Thoracic aorta (tissue), 2 donors: ENCODE measurements around the gene APOC4. TPM values are rescaled to one million over a fixed set of nuclear protein-coding genes. Genes with fewer than 3 reads are reported as not detected.

Source experiments
- ATAC-seq: fragments of 150-250 bp; one replicate; pipeline ENCODE4 v1.8.0; 2017; ENCODE audit warnings: low read depth; ENCODE audit not compliant: insufficient number of reproducible peaks, low FRiP score
- DNase-seq: peaks from one replicate; pipeline ENCODE4 v3.0.0-alpha.2; 2020; ENCODE audit warnings: low spot score
- H3K27ac ChIP-seq, 2 donors: fragments of 200-600 bp; sonication (generic); 1 replicate in 1 of 2; 2 replicates in 1 of 2; pipeline ENCODE4 v1.5.1; 2016; ENCODE audit warnings: mild to moderate bottlenecking in 2 of 2, moderate library complexity in 2 of 2
- H3K27me3 ChIP-seq: fragments of 200-600 bp; sonication (generic); replicated peaks from 2 replicates; pipeline ENCODE4 v1.6.0; 2016; ENCODE audit warnings: mild to moderate bottlenecking; ENCODE audit not compliant: insufficient read depth
- H3K36me3 ChIP-seq: fragments of 200-600 bp; sonication (generic); one replicate; pipeline ENCODE4 v1.5.1; 2016
- H3K4me1 ChIP-seq, 2 donors: fragments of 200-600 bp; sonication (generic); 1 replicate in 1 of 2; 2 replicates in 1 of 2; pipeline versions ENCODE4 v1.5.1 to v1.6.0; 2016; ENCODE audit warnings: low read depth in 2 of 2, mild to moderate bottlenecking in 1 of 2; ENCODE audit not compliant: control insufficient read depth in 1 of 2
- H3K4me3 ChIP-seq: fragments of 200-600 bp; sonication (generic); 2 replicates; pipeline ENCODE4 v1.5.1; 2016; ENCODE audit warnings: mild to moderate bottlenecking
- H3K9me3 ChIP-seq: fragments of 200-600 bp; sonication (generic); 2 replicates; pipeline ENCODE4 v1.5.1; 2016
- total RNA-seq, 2 donors: library from RNA; depleted of rRNA; stranded (reverse); fragments of >200 nt; gene quantifications; one replicate each; pipeline versions ENCODE4 v1.1.0 to v1.2.3, GENCODE V29; 2016
- TF ChIP-seq, protein P1 (sequence below): fragments of 200-600 bp; sonication (generic); IDR thresholded peaks from one replicate; pipeline ENCODE4 v1.5.1; 2019; ENCODE audit warnings: antibody characterized with exemption

The APOC4 gene
- total RNA-seq, 2 donors from 2014 or later = not detected

DNA sequence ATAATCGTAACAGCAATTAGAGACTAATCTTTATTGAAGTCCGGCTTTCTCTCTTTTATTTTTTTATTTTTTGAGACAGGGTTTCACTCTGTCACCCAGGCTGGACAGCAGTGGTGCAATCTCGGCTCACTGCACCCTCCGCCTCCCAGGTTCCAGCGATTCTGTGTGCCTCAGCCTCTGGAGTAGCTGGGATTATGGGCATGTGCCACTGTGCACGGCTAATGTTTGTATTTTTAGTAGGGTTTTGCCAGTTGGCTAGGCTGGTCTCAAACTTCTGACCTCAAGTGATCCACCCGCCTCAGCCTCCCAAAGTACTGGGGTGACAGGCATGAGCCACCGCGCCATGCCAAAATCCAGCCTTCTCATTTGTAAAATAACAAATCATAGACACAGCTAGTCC is 7.5 kb downstream of the APOC4 start:
- TF ChIP-seq, protein P1, sequence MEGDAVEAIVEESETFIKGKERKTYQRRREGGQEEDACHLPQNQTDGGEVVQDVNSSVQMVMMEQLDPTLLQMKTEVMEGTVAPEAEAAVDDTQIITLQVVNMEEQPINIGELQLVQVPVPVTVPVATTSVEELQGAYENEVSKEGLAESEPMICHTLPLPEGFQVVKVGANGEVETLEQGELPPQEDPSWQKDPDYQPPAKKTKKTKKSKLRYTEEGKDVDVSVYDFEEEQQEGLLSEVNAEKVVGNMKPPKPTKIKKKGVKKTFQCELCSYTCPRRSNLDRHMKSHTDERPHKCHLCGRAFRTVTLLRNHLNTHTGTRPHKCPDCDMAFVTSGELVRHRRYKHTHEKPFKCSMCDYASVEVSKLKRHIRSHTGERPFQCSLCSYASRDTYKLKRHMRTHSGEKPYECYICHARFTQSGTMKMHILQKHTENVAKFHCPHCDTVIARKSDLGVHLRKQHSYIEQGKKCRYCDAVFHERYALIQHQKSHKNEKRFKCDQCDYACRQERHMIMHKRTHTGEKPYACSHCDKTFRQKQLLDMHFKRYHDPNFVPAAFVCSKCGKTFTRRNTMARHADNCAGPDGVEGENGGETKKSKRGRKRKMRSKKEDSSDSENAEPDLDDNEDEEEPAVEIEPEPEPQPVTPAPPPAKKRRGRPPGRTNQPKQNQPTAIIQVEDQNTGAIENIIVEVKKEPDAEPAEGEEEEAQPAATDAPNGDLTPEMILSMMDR = no peak
- H3K4me3 ChIP-seq = no peak overlapping the region
- peaks cover 3% of the 10 kb centered on the region for H3K36me3 ChIP-seq
- H3K4me1 ChIP-seq = peaks cover 0 to 21% of the 10 kb centered on the region in 2 donors
- no peaks in the 10 kb centered on the region for H3K9me3 ChIP-seq
- H3K27ac ChIP-seq = no peak overlapping the region
- DNase-seq = no peak
- no peaks in the 10 kb centered on the region for H3K27me3 ChIP-seq
- no peak for ATAC-seq

DNA sequence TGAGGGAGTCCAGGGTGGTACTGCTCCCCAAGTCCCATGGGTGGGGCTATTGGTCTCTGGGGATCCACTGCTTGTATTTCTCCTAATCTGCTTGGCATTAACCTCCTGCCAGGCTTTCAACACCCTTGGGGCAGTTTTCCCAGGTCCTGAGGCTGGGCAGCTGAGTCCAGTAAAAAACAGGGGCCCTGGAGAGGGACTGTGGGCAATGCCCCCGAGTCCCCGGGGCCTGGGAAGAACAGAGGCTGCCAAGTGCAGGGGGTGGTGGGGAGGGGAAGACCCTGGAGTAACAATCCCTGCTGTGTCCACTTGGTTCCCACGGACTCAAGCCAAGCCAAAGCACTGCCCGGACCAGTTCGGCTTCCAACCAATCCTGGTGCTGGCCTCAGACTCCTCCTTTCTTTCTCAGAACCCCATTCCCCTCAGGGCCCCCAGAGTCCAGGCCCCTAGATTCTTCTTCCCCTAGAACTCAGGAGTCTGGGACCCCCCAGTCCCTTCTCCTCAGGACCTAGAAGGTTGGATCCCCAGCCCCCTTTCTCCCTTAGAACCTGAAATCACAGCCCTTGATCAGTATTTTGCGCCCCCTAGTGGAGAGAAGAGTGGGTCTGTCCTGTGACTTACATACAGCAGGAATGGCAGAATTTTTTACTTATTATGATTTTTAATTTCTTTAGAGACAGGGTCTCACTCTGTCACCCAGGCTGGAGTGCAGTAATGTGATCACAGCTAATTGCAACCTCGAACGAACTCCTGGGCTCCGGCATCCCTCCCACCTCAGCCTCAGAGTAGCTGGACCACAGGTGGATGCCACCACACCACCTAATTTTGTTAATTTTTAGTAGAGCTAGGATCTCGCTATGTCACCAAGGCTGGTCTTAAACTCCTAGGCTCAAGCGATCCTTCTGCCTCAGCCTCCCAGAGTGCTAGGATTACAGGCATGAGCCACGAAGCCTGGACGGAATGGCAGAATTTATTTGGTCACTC is 9.4 kb downstream of the APOC4 start:
- H3K4me3 ChIP-seq = peak overlapping the region; percentile 43
- no peaks in the 10 kb centered on the region for H3K27me3 ChIP-seq
- DNase-seq (peak; percentile 20), ATAC-seq (no peak)
- H3K27ac ChIP-seq = peak overlapping the region in 1 of 2 donors; percentile 6
- peaks cover 3% of the 10 kb centered on the region for H3K36me3 ChIP-seq
- no peaks in the 10 kb centered on the region for H3K9me3 ChIP-seq
- TF ChIP-seq, protein P1 = peak; percentile 89
- peaks cover 7 to 29% of the 10 kb centered on the region in 2 donors for H3K4me1 ChIP-seq

DNA sequence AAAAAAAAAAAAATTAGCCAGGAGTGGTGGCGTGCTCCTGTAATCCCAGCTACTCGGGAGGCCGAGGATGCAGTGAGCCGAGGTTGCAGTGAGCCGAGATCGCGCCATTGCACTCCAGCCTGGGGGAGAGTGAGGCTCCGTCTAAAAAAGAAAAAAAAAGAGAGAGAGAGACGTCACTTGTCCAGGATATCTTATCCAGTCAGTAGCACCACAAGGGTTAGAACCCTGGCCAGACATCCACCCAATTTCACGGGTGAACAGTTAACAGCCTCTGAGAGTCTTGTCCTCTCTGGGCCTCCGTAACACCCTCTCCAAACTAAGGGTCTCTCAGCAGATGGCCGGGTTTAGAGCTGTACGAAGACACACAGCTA is 12.2 kb downstream of the APOC4 start:
- Histone ChIP-seq H3K9me3 (no peaks in the 10 kb centered on the region), H3K27me3 (no peaks in the 10 kb centered on the region), H3K4me1 (peaks cover 12 to 44% of the 10 kb centered on the region in 2 donors), H3K27ac (peak overlapping the region; percentile 86 to 89), H3K4me3 (peak overlapping the region; percentile 99), H3K36me3 (peaks cover 5% of the 10 kb centered on the region)
- ATAC-seq = no peak
- no peak for DNase-seq
- TF ChIP-seq, protein P1 = no peak

DNA sequence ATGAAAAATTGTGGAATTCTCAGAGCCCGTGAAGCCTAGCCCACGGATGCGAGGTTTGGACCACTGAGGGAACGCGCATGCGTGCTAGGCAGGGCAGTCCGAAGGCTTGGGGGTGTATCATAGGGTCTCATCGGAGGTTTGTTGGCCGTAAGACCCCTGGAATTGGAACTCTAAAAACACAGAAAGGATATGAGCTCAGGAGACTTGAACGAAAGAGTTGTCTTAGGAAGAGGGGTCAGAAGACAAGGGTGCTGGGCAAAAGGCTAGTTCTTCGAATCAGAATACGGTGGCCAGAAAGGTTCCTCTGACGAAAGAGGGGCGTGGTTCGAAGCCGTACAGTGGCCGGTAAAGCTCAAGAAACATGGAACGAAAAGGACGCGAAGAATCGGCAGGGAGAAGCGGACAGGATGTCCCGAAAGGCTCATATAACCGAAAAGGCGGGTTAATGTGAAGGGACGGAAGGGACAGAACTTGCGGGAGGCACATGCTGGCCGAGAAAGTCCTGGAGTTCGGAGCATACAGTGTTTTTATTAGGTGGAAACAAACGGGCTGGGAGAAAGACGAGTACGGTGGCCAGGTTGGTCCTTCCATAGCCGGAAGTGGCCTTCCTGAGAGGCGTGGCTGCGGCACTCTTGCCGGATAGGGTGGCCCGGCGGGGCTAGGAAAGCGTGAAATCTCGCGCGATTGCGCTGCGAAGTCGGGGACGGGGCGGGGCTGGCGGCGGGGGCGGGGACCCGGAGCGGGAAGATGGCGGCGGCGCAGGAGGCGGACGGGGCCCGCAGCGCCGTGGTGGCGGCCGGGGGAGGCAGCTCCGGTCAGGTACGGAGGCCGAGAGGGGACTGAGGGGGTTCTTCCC is 12.8 kb downstream of the APOC4 start, which contains the start of gene CLPTM1:
TSS of gene CLPTM1 (plus strand) at position 732 of the 856 bp plus-strand sequence. CDS start at position 748, 16 bp downstream.
- TF ChIP-seq, protein P1 = no peak
- Histone ChIP-seq H3K9me3 (no peaks in the 10 kb centered on the region), H3K27ac (peak within 1 kb of the TSS; percentile 86 to 89), H3K4me3 (peak within 1 kb of the TSS; percentile 99), H3K36me3 (peaks cover 4% of the 10 kb centered on the region), H3K27me3 (no peaks in the 10 kb centered on the region), H3K4me1 (peaks cover 12 to 44% of the 10 kb centered on the region in 2 donors)
- DNase-seq (peak; percentile 87), ATAC-seq (peak; percentile 90)
